Measurements from ENCODE around the gene UTS2. TPM values are rescaled to one million over a fixed set of nuclear protein-coding genes. Genes with fewer than 3 reads are reported as not detected.
A peak's percentile ranks its signal among the peaks of the same experiment; 100 is the strongest.

UTS2 gene
- total RNA-seq, 1 donor from 2014 or later, result not detected

GRCh38 chr1:7813677-7814373, 39.0 kb downstream of the UTS2 start:
- no peak for DNase-seq (ENCODE audit: low read depth, low spot score)

- DNase-seq (ENCODE audit: low read depth, low spot score), result no peak
These were observed 41.4 kb downstream of the UTS2 start for GRCh38 chr1:7811476-7811875.

- DNase-seq (ENCODE audit: low read depth, low spot score), result peak; percentile 22
These were observed 42.5 kb downstream of the UTS2 start for GRCh38 chr1:7810395-7810794.

- no peak for DNase-seq (ENCODE audit: low read depth, low spot score)
These were observed 43.1 kb downstream of the UTS2 start for GRCh38 chr1:7809742-7810141.

GRCh38 chr1:7808253-7808844, 44.5 kb downstream of the UTS2 start:
- DNase-seq (ENCODE audit: low read depth, low spot score), result no peak

- DNase-seq (ENCODE audit: low read depth, low spot score), result no peak
These were observed 47.4 kb downstream of the UTS2 start for GRCh38 chr1:7805460-7805859.

Other genes with a start within 250 kb of the UTS2 start
- 96.7 and 103 TPM in 2 replicates for gene VAMP3, start 81.8 kb downstream of the UTS2 start, total RNA-seq
- 1.7 and 1.9 TPM in 2 replicates for gene PER3, start 68.8 kb downstream of the UTS2 start, total RNA-seq
- 0.20 and 1.9 TPM in 2 replicates for gene TNFRSF9, start 87.8 kb upstream of the UTS2 start, total RNA-seq
- 234 and 248 TPM in 2 replicates for gene PARK7, start 108.6 kb upstream of the UTS2 start, total RNA-seq
- gene ERRFI1, start 173.2 kb upstream of the UTS2 start, total RNA-seq, result 42.6 and 51.0 TPM in 2 replicates

Measured in pulmonary artery endothelial cell (primary cell).